Thyroid gland (tissue), 4 donors: ENCODE data around the gene SLC22A5.
"Not testable (repeated sequence)": the region's sequence is repeated elsewhere in the genome, so short reads cannot be mapped to it uniquely, and the experiment has no call there.

Experiments used
- POLR2A ChIP-seq, 2 donors: fragments of 450-650 bp; IDR thresholded peaks; one replicate each; pipeline ENCODE4 v1.6.1; 2017; ENCODE audit warnings: antibody characterized with exemption in 2 of 2, mild to moderate bottlenecking in 2 of 2, moderate library complexity in 1 of 2
- TF ChIP-seq, protein P1 (sequence below), 6 experiments: fragments of 200-600 bp in 3 of 6; fragments of 450-650 bp in 3 of 6; sonication (generic) in 3 of 6; IDR thresholded peaks; one replicate each; pipeline ENCODE4 v1.5.1; 2016 to 2019; ENCODE audit warnings: antibody characterized with exemption in 6 of 6, mild to moderate bottlenecking in 2 of 6, inconsistent platforms in 1 of 6, moderate library complexity in 1 of 6

DNA sequence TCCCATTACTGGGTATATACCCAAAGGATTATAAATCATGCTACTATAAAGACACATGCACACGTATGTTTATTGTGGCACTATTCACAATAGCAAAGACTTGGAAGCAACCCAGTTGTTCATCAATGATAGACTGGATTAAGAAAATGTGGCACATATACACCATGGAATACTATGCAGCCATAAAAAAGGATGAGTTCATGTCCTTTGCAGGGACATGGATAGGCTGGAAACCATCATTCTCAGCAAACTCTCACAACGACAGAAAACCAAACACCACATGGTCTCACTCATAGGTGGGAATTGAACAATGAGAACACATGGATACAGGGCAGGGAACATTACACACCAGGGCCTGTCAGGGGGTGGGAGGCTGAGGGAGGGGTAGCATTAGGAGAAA, 34.5 kb downstream of the SLC22A5 start:
- TF ChIP-seq POLR2A (IDR thresholded peaks at IDR 0.05), result not testable (repeated sequence)
- TF ChIP-seq, protein P1, sequence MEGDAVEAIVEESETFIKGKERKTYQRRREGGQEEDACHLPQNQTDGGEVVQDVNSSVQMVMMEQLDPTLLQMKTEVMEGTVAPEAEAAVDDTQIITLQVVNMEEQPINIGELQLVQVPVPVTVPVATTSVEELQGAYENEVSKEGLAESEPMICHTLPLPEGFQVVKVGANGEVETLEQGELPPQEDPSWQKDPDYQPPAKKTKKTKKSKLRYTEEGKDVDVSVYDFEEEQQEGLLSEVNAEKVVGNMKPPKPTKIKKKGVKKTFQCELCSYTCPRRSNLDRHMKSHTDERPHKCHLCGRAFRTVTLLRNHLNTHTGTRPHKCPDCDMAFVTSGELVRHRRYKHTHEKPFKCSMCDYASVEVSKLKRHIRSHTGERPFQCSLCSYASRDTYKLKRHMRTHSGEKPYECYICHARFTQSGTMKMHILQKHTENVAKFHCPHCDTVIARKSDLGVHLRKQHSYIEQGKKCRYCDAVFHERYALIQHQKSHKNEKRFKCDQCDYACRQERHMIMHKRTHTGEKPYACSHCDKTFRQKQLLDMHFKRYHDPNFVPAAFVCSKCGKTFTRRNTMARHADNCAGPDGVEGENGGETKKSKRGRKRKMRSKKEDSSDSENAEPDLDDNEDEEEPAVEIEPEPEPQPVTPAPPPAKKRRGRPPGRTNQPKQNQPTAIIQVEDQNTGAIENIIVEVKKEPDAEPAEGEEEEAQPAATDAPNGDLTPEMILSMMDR (IDR thresholded peaks at IDR 0.05), result not testable (repeated sequence)
